ENCODE measurements around the gene PITHD1.

PITHD1 gene

DNA sequence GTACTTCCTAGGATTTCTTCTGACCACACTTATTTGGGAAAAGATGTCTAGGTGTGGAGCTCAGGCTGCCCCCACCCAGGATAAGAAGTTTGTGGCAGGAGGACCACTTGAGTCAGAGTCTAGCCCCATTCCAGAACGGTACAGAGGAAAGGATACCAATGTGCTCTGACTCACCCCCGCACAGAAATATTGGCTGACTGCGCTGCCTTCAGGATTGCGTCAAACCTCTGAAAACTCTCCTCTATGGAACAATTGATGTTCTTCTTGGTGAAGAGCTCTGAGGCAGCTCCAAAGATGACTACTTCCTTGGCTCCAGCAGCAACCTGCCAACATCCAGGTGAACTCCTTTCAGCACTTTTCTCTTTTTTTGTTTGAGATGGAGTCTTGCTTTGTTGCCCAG is 35.8 kb downstream of the PITHD1 start:
- peaks cover 4% of the 10 kb centered on the region; the same call in 1 of the 2 replicates for H3F3A ChIP-seq (ENCODE audit: insufficient read depth, low read length)
- H3K4me3 ChIP-seq (ENCODE audit: low read length), result no peak overlapping the region
- peaks cover 14% of the 10 kb centered on the region for H3K4me1 ChIP-seq (ENCODE audit: low read length)
- H3K27me3 ChIP-seq (replicated peaks; ENCODE audit: insufficient read depth, low read length), result no peaks in the 10 kb centered on the region
- TF ChIP-seq, protein P1, sequence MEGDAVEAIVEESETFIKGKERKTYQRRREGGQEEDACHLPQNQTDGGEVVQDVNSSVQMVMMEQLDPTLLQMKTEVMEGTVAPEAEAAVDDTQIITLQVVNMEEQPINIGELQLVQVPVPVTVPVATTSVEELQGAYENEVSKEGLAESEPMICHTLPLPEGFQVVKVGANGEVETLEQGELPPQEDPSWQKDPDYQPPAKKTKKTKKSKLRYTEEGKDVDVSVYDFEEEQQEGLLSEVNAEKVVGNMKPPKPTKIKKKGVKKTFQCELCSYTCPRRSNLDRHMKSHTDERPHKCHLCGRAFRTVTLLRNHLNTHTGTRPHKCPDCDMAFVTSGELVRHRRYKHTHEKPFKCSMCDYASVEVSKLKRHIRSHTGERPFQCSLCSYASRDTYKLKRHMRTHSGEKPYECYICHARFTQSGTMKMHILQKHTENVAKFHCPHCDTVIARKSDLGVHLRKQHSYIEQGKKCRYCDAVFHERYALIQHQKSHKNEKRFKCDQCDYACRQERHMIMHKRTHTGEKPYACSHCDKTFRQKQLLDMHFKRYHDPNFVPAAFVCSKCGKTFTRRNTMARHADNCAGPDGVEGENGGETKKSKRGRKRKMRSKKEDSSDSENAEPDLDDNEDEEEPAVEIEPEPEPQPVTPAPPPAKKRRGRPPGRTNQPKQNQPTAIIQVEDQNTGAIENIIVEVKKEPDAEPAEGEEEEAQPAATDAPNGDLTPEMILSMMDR (IDR thresholded peaks at IDR 0.05; ENCODE audit: low read length), result no peak
- no peak for TF ChIP-seq EZH2 (optimal IDR thresholded peaks at IDR 0.05; ENCODE audit: low read depth, low read length)
- no peak for TF ChIP-seq EZH2phosphoT487 (IDR thresholded peaks at IDR 0.05; ENCODE audit: low read length)
- no peaks in the 10 kb centered on the region for H3K79me2 ChIP-seq (ENCODE audit: low read length)
- H3K4me2 ChIP-seq (ENCODE audit: low read depth, low read length), result no peak overlapping the region
- H4K20me1 ChIP-seq (ENCODE audit: insufficient read depth, low read length), result no peaks in the 10 kb centered on the region
- no peak overlapping the region for H3K27ac ChIP-seq (ENCODE audit: low read length)
- DNase-seq, result no peak
- H3K9me3 ChIP-seq (replicated peaks; ENCODE audit: insufficient read depth, low read length), result no peaks in the 10 kb centered on the region
- no peaks in the 10 kb centered on the region for H3K36me3 ChIP-seq (replicated peaks; ENCODE audit: insufficient read depth, low read length)
- H2AFZ ChIP-seq (ENCODE audit: low read length), result no peak overlapping the region
- no peaks in the 10 kb centered on the region for H3K9me2 ChIP-seq (replicated peaks; ENCODE audit: insufficient read depth, low read length)
- H3K9ac ChIP-seq (ENCODE audit: low read length), result no peak overlapping the region

DNA sequence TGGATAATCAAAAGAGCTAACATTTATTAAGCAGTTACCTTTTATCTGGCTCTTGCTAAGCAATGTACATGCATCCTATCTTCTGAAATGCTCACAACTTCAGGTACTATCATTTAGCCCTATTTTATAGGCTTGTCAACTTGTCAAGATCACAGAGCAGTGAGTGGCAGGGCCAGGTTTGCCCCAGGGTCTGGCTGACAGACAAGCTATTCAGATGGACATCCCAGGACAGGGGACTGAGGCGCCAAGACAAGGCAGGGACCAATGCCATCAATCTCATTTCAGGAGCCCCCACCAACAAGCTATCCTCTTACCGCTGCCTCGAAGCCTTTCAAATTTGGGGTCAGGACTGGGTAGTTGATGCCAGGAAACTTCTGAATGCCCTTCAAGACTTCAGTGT is 38.1 kb downstream of the PITHD1 start:
- no peak overlapping the region for H3K9ac ChIP-seq (ENCODE audit: low read length)
- DNase-seq, result no peak
- no peaks in the 10 kb centered on the region for H3K36me3 ChIP-seq (replicated peaks; ENCODE audit: insufficient read depth, low read length)
- H2AFZ ChIP-seq (ENCODE audit: low read length), result no peak overlapping the region
- H4K20me1 ChIP-seq (ENCODE audit: insufficient read depth, low read length), result no peaks in the 10 kb centered on the region
- no peak overlapping the region for H3K4me2 ChIP-seq (ENCODE audit: low read depth, low read length)
- H3K4me3 ChIP-seq (ENCODE audit: low read length), result no peak overlapping the region
- H3K79me2 ChIP-seq (ENCODE audit: low read length), result no peaks in the 10 kb centered on the region
- no peaks in the 10 kb centered on the region for H3F3A ChIP-seq (ENCODE audit: insufficient read depth, low read length)
- H3K4me1 ChIP-seq (ENCODE audit: low read length), result no peaks in the 10 kb centered on the region
- H3K9me2 ChIP-seq (replicated peaks; ENCODE audit: insufficient read depth, low read length), result no peaks in the 10 kb centered on the region
- H3K9me3 ChIP-seq (replicated peaks; ENCODE audit: insufficient read depth, low read length), result no peaks in the 10 kb centered on the region
- H3K27me3 ChIP-seq (replicated peaks; ENCODE audit: insufficient read depth, low read length), result no peaks in the 10 kb centered on the region
- no peak overlapping the region for H3K27ac ChIP-seq (ENCODE audit: low read length)
- no peak for TF ChIP-seq EZH2phosphoT487 (IDR thresholded peaks at IDR 0.05; ENCODE audit: low read length)
- TF ChIP-seq, protein P1 (IDR thresholded peaks at IDR 0.05; ENCODE audit: low read length), result no peak
- no peak for TF ChIP-seq EZH2 (optimal IDR thresholded peaks at IDR 0.05; ENCODE audit: low read depth, low read length)

DNA sequence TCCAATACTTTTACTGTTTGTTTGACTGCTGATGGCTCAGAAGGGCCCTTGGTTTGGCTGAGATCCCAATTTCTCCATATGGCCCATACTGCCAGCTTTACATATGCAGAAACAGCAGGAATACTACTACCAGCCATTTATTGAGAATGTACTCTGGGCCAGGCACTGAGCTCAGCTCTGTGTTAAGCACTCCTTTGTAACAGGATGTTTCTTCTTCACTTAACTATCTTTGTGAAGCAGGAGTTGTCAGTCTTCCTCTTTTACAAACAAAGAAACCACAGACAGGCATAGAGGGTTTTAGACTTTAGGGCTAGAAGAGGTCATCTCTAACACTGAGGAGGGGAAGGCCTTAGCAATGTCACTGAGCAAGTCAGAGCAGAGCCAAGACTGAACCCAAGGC is 38.7 kb downstream of the PITHD1 start:
- H3K4me3 ChIP-seq (ENCODE audit: low read length), result no peak overlapping the region
- TF ChIP-seq EZH2phosphoT487 (IDR thresholded peaks at IDR 0.05; ENCODE audit: low read length), result no peak
- TF ChIP-seq EZH2 (optimal IDR thresholded peaks at IDR 0.05; ENCODE audit: low read depth, low read length), result no peak
- TF ChIP-seq, protein P1 (IDR thresholded peaks at IDR 0.05; ENCODE audit: low read length), result no peak
- H3K9me3 ChIP-seq (replicated peaks; ENCODE audit: insufficient read depth, low read length), result no peaks in the 10 kb centered on the region
- no peaks in the 10 kb centered on the region for H3K36me3 ChIP-seq (replicated peaks; ENCODE audit: insufficient read depth, low read length)
- no peak overlapping the region for H3K9ac ChIP-seq (ENCODE audit: low read length)
- H3F3A ChIP-seq (ENCODE audit: insufficient read depth, low read length), result no peaks in the 10 kb centered on the region
- no peaks in the 10 kb centered on the region for H3K27me3 ChIP-seq (replicated peaks; ENCODE audit: insufficient read depth, low read length)
- no peaks in the 10 kb centered on the region for H3K79me2 ChIP-seq (ENCODE audit: low read length)
- DNase-seq, result no peak
- no peak overlapping the region for H3K27ac ChIP-seq (ENCODE audit: low read length)
- no peak overlapping the region for H3K4me2 ChIP-seq (ENCODE audit: low read depth, low read length)
- H3K4me1 ChIP-seq (ENCODE audit: low read length), result no peaks in the 10 kb centered on the region
- no peaks in the 10 kb centered on the region for H4K20me1 ChIP-seq (ENCODE audit: insufficient read depth, low read length)
- no peaks in the 10 kb centered on the region for H3K9me2 ChIP-seq (replicated peaks; ENCODE audit: insufficient read depth, low read length)
- H2AFZ ChIP-seq (ENCODE audit: low read length), result no peak overlapping the region
